Measurements from ENCODE around the gene VCAM1. TPM values are rescaled to one million over a fixed set of nuclear protein-coding genes. Genes with fewer than 3 reads are reported as not detected.

VCAM1 gene
- total RNA-seq, 1 experiment from 2014 or later, result not detected

DNA sequence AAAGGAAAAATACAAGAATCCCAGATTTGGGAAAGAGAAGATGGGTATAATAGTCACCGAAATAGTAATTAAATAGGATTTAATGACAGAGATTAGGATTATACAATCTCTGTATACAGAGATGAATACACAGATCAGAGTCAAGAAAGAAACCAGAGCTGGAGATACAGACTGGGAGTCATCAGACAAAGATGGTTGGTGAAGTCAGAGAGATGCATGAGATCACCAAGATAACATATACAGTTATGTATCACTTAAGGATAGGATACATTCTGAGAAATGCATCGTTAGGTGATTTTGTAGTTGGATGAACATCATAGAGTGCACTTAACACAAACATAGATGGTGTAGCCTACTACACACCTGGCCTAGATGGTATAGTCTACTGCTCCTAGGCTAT lies 49.8 kb downstream of the VCAM1 start:
- Mint-ChIP-seq H3K4me1 (no peaks in the 10 kb centered on the region), H3K9me3 (no peaks in the 10 kb centered on the region), H3K36me3 (no peaks in the 10 kb centered on the region), H3K27ac (no peak overlapping the region), H3K27me3 (ENCODE audit: low read depth) (no peaks in the 10 kb centered on the region), H3K4me3 (no peak overlapping the region)
- POLR2A ChIA-PET, result no interaction called here
- ATAC-seq (no peak), DNase-seq (ENCODE audit: low spot score) (no peak)
- TF ChIP-seq CREM (CRISPR knock-in tag; IDR thresholded peaks at IDR 0.05) (no peak), ZBTB21 (CRISPR knock-in tag; IDR thresholded peaks at IDR 0.05; ENCODE audit: borderline replicate concordance) (no peak), JAZF1 (CRISPR knock-in tag; IDR thresholded peaks at IDR 0.05) (no peak), GRHL2 (CRISPR knock-in tag; IDR thresholded peaks at IDR 0.05; ENCODE audit: insufficient replicate concordance, severe bottlenecking) (no peak), ZNF232 (CRISPR knock-in tag; IDR thresholded peaks at IDR 0.05) (no peak), ZNF317 (CRISPR knock-in tag; IDR thresholded peaks at IDR 0.05; ENCODE audit: borderline replicate concordance, low read depth) (no peak), ETV6 (CRISPR knock-in tag; IDR thresholded peaks at IDR 0.05) (no peak), ZNF396 (CRISPR knock-in tag; IDR thresholded peaks at IDR 0.05; ENCODE audit: borderline replicate concordance) (no peak), ZNF423 (CRISPR knock-in tag; IDR thresholded peaks at IDR 0.05) (no peak), ZNF138 (CRISPR knock-in tag; conservative IDR thresholded peaks at IDR 0.05) (no peak), NR2C2 (CRISPR knock-in tag; IDR thresholded peaks at IDR 0.05) (no peak), TEAD4 (CRISPR knock-in tag; IDR thresholded peaks at IDR 0.05) (no peak), ZNF219 (CRISPR knock-in tag; IDR thresholded peaks at IDR 0.05; ENCODE audit: borderline replicate concordance) (no peak), SMAD4 (CRISPR knock-in tag; IDR thresholded peaks at IDR 0.05) (no peak)
- TF ChIP-seq, protein P1, sequence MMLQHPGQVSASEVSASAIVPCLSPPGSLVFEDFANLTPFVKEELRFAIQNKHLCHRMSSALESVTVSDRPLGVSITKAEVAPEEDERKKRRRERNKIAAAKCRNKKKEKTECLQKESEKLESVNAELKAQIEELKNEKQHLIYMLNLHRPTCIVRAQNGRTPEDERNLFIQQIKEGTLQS (CRISPR knock-in tag; conservative IDR thresholded peaks at IDR 0.05), result no peak
- TF ChIP-seq, protein P2, sequence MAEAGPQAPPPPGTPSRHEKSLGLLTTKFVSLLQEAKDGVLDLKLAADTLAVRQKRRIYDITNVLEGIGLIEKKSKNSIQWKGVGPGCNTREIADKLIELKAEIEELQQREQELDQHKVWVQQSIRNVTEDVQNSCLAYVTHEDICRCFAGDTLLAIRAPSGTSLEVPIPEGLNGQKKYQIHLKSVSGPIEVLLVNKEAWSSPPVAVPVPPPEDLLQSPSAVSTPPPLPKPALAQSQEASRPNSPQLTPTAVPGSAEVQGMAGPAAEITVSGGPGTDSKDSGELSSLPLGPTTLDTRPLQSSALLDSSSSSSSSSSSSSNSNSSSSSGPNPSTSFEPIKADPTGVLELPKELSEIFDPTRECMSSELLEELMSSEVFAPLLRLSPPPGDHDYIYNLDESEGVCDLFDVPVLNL (CRISPR knock-in tag; IDR thresholded peaks at IDR 0.05; ENCODE audit: borderline replicate concordance, low read depth), result no peak
- TF ChIP-seq, protein P3, sequence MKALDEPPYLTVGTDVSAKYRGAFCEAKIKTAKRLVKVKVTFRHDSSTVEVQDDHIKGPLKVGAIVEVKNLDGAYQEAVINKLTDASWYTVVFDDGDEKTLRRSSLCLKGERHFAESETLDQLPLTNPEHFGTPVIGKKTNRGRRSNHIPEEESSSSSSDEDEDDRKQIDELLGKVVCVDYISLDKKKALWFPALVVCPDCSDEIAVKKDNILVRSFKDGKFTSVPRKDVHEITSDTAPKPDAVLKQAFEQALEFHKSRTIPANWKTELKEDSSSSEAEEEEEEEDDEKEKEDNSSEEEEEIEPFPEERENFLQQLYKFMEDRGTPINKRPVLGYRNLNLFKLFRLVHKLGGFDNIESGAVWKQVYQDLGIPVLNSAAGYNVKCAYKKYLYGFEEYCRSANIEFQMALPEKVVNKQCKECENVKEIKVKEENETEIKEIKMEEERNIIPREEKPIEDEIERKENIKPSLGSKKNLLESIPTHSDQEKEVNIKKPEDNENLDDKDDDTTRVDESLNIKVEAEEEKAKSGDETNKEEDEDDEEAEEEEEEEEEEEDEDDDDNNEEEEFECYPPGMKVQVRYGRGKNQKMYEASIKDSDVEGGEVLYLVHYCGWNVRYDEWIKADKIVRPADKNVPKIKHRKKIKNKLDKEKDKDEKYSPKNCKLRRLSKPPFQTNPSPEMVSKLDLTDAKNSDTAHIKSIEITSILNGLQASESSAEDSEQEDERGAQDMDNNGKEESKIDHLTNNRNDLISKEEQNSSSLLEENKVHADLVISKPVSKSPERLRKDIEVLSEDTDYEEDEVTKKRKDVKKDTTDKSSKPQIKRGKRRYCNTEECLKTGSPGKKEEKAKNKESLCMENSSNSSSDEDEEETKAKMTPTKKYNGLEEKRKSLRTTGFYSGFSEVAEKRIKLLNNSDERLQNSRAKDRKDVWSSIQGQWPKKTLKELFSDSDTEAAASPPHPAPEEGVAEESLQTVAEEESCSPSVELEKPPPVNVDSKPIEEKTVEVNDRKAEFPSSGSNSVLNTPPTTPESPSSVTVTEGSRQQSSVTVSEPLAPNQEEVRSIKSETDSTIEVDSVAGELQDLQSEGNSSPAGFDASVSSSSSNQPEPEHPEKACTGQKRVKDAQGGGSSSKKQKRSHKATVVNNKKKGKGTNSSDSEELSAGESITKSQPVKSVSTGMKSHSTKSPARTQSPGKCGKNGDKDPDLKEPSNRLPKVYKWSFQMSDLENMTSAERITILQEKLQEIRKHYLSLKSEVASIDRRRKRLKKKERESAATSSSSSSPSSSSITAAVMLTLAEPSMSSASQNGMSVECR (CRISPR knock-in tag; IDR thresholded peaks at IDR 0.05; ENCODE audit: borderline replicate concordance), result no peak
- TF ChIP-seq, protein P4, sequence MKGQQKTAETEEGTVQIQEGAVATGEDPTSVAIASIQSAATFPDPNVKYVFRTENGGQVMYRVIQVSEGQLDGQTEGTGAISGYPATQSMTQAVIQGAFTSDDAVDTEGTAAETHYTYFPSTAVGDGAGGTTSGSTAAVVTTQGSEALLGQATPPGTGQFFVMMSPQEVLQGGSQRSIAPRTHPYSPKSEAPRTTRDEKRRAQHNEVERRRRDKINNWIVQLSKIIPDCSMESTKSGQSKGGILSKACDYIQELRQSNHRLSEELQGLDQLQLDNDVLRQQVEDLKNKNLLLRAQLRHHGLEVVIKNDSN (CRISPR knock-in tag; IDR thresholded peaks at IDR 0.05), result no peak
- CTCF ChIA-PET, result no interaction called here

DNA sequence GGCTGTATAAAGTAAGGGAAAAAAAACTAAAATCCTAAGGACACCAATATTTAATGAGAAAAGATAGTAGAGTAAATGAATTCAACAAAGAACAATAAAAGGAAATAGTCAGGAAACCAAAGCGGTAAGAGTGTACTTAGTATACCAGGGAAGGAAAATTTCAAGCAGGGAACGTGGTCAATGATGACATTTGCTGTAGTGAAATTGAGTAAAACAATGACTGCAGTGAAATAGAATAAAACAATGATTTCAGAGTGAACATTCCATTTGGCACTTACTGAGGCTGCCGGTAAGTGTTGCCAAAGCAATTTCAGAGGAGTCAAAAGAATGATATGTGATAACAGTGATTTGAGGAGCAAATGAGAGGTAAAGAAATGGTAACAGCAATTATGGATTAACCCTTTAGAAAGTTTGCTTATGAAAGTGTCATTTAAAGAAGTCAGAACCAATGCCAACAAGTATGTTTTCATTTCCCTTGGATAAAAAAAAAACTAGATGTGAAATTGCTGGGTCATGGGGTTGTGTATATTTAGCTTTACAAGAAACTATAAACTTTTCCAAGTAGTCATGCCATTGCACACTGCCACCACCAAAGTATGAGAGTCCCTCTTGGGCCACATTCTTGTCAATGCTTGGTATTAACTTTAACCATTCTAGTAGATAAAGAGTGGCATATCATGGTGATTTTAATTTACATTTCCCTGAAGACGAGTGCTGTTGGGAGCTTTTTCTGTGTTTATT lies 50.5 kb downstream of the VCAM1 start:
- H3K9me3 Mint-ChIP-seq, result no peaks in the 10 kb centered on the region
- CTCF ChIA-PET, result no interaction called here
- H3K4me1 Mint-ChIP-seq, result no peaks in the 10 kb centered on the region
- H3K27ac Mint-ChIP-seq, result no peak overlapping the region
- H3K27me3 Mint-ChIP-seq (ENCODE audit: low read depth), result no peaks in the 10 kb centered on the region
- no peaks in the 10 kb centered on the region for H3K36me3 Mint-ChIP-seq
- H3K4me3 Mint-ChIP-seq, result no peak overlapping the region
- ATAC-seq (no peak), DNase-seq (ENCODE audit: low spot score) (no peak)
- POLR2A ChIA-PET, result no interaction called here
- no peak for TF ChIP-seq ETV6 (CRISPR knock-in tag; IDR thresholded peaks at IDR 0.05)
- TF ChIP-seq TEAD1 (CRISPR knock-in tag; IDR thresholded peaks at IDR 0.05), result no peak
- no peak for TF ChIP-seq ZNF138 (CRISPR knock-in tag; conservative IDR thresholded peaks at IDR 0.05)
- TF ChIP-seq, protein P5, sequence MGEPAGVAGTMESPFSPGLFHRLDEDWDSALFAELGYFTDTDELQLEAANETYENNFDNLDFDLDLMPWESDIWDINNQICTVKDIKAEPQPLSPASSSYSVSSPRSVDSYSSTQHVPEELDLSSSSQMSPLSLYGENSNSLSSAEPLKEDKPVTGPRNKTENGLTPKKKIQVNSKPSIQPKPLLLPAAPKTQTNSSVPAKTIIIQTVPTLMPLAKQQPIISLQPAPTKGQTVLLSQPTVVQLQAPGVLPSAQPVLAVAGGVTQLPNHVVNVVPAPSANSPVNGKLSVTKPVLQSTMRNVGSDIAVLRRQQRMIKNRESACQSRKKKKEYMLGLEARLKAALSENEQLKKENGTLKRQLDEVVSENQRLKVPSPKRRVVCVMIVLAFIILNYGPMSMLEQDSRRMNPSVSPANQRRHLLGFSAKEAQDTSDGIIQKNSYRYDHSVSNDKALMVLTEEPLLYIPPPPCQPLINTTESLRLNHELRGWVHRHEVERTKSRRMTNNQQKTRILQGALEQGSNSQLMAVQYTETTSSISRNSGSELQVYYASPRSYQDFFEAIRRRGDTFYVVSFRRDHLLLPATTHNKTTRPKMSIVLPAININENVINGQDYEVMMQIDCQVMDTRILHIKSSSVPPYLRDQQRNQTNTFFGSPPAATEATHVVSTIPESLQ (CRISPR knock-in tag; IDR thresholded peaks at IDR 0.05), result no peak
- TF ChIP-seq, protein P6, sequence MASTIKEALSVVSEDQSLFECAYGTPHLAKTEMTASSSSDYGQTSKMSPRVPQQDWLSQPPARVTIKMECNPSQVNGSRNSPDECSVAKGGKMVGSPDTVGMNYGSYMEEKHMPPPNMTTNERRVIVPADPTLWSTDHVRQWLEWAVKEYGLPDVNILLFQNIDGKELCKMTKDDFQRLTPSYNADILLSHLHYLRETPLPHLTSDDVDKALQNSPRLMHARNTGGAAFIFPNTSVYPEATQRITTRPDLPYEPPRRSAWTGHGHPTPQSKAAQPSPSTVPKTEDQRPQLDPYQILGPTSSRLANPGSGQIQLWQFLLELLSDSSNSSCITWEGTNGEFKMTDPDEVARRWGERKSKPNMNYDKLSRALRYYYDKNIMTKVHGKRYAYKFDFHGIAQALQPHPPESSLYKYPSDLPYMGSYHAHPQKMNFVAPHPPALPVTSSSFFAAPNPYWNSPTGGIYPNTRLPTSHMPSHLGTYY (CRISPR knock-in tag; IDR thresholded peaks at IDR 0.05), result no peak
- TF ChIP-seq CREM (CRISPR knock-in tag; IDR thresholded peaks at IDR 0.05), result no peak
- TF ChIP-seq, protein P7, sequence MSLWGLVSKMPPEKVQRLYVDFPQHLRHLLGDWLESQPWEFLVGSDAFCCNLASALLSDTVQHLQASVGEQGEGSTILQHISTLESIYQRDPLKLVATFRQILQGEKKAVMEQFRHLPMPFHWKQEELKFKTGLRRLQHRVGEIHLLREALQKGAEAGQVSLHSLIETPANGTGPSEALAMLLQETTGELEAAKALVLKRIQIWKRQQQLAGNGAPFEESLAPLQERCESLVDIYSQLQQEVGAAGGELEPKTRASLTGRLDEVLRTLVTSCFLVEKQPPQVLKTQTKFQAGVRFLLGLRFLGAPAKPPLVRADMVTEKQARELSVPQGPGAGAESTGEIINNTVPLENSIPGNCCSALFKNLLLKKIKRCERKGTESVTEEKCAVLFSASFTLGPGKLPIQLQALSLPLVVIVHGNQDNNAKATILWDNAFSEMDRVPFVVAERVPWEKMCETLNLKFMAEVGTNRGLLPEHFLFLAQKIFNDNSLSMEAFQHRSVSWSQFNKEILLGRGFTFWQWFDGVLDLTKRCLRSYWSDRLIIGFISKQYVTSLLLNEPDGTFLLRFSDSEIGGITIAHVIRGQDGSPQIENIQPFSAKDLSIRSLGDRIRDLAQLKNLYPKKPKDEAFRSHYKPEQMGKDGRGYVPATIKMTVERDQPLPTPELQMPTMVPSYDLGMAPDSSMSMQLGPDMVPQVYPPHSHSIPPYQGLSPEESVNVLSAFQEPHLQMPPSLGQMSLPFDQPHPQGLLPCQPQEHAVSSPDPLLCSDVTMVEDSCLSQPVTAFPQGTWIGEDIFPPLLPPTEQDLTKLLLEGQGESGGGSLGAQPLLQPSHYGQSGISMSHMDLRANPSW (CRISPR knock-in tag; conservative IDR thresholded peaks at IDR 0.05; ENCODE audit: low read depth), result no peak
